NCI-H1092 (cell line): ENCODE measurements around the gene PCYT2.
"Not testable (repeated sequence)": the region's sequence is repeated elsewhere in the genome, so short reads cannot be mapped to it uniquely, and the experiment has no call there.

ENCODE experiments used
- DNase-seq: peaks from one replicate; lab custom pipeline; 2025; lab: John Stamatoyannopoulos, UW

The PCYT2 gene

GRCh38 chr17:81911277-81911961 is at the start of gene PCYT2:
TSS of gene PCYT2 (minus strand) at chr17:81911399. CDS start at chr17:81911355, 44 bp downstream.
- DNase-seq: peak; percentile 86

GRCh38 chr17:81960130-81960958 is 49.1 kb upstream of the PCYT2 start:
- no peak for DNase-seq

GRCh38 chr17:81959362-81960129 is 48.3 kb upstream of the PCYT2 start:
- no peak for DNase-seq

- DNase-seq: no peak
Measured at GRCh38 chr17:81958633-81959342, 47.6 kb upstream of the PCYT2 start.

DNA sequence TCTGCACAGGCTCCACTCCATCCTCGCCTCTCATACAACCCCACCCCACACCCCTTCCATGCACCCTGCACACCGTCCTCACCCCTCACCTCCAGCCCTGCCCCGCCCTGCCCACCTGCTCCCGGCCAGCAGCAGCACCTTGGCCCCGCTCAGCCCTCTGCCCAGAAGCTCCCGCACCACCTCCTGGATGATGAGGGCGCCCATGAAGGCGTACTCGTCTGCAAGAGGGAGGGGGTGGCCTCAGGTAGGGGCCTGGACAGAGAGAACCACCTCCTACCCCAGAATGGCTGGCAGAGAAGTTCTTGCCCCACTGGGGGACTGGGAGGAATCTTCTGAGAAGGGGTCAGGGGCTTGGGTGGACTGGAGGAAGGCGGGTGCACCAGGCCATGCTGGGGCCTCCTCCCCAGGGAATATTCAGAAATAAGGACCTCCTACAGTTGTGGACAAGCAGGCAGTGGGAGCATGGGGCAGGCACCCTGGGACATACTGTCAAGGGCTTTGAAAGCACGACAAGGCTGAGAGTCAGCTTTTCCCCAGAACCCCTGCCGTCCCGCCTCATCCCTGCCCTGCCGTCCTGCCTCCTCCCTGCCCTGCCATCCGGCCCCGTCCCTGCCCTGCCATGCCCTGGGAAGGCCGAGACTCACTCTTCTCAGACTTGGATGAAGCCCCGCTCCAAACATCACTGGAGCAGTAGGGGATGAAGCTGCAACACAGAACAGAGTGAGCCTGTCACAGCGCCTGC is 46.7 kb upstream of the PCYT2 start:
- no peak for DNase-seq

- DNase-seq: no peak
Measured at GRCh38 chr17:81956607-81957589, 45.7 kb upstream of the PCYT2 start.

DNA sequence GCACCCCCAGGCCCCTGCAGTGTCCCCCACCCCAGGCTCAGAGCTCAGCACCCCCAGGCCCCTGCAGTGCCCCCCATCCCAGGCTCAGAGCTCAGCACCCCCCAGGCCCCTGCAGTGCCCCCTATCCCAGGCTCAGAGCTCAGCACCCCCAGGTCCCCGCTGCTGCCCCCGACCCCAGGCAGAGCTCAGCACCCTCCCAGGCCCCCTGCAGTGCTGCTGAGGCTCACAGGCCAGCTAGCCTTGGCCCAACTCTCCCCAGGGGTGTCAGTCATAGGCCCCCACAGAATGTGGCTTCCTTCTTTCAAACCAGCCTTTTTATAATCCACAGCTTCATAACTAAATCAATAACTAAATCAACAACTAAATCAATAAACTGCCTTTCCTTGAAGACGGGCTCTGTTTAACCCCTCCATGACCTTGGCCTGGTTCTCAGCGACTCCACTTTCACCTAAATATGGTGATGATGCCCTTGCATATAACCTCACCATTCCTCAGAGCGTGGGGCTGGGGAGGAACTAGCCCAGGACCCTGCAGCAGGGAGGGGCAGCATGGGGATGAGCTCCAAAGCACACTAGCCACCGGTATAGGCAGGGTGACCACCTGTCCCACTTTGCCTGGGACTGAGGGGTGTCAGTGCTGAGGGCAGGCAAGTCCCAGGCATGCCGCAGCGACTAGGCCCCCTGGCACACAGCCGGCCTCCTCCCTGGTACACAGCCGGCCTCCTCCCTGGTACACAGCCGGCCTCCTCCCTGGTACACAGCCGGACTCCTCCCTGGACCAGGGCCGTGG is 44.8 kb upstream of the PCYT2 start:
- DNase-seq: no peak

DNA sequence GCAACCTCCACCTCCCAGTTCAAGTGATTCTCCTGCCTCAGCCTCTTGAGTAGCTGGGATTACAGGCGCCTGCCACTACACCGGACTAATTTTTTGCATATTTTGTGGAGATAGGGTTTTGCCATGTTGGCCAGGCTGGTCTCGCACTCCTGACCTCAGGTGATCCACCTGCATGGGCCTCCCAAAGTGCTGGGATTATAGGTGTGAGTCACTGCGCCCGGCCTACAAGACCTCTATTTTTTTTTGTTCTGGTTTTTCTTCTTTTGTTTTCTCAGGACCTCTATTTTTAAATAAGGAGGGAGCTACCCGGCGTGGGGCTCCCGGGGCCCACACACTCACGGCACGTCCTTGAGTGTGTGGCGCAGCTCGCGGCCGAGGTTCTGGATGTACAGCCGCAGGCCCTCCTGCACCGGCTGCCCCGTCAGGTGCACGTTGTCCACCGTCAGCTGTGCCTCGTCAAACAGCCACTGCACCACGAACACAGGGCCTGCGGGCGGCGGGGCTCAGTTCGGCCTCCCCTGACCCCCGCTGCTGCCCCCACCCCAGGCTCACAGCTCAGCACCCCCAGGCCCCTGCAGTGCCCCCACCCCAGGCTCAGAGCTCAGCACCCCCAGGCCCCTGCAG is 44.0 kb upstream of the PCYT2 start:
- DNase-seq: no peak

GRCh38 chr17:81954131-81955057 is 43.2 kb upstream of the PCYT2 start:
- DNase-seq: no peak

GRCh38 chr17:81953443-81953842 is 42.2 kb upstream of the PCYT2 start:
- not testable (repeated sequence) for DNase-seq

- DNase-seq: no peak
Measured at GRCh38 chr17:81952792-81953228, 41.6 kb upstream of the PCYT2 start.

DNA sequence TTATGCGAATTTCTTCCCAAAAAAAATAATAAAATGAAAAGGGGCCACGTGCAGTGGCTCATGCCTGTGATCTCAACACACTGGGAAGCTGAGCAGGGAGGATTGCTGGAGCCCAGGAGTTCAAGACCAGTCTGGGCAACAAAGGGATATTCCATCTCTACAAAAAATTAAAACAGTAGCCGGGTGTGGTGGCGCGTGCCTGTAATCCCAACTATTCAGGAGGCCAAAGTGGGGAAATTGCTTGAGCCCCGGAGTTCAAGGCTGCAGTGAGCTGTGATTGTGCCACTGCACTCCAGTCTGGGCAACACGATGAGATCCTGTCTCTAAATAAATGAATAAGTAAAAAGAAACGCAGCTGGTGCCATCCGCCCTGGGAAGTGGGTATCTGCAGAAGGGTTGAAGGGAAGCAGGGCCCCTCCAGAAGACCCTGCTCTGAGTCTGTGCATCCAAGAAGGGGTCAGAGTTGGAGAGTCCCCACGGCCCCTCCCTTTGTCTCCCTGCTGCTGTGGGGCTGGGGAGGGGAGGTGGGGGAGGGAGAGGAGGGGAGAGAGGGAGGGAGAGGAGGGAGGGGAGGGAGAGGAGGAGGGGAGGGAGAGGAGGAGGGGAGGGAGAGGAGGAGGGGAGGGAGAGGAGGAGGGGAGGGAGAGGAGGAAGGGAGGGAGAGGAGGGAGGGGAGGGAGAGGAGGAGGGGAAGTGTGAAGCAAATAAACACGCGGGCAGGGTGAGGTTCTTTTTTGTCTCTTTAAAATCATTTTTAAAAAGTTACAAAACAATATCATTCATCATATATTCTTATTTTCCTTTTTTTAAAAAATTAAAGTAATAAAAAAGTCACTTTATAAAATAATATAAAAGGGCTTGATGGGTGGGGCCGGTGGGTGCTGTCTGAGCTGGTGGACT is 40.8 kb upstream of the PCYT2 start:
- DNase-seq: no peak

GRCh38 chr17:81950501-81950900 is 39.3 kb upstream of the PCYT2 start:
- no peak for DNase-seq

- DNase-seq: no peak
Measured at GRCh38 chr17:81948635-81949378, 37.6 kb upstream of the PCYT2 start.

DNA sequence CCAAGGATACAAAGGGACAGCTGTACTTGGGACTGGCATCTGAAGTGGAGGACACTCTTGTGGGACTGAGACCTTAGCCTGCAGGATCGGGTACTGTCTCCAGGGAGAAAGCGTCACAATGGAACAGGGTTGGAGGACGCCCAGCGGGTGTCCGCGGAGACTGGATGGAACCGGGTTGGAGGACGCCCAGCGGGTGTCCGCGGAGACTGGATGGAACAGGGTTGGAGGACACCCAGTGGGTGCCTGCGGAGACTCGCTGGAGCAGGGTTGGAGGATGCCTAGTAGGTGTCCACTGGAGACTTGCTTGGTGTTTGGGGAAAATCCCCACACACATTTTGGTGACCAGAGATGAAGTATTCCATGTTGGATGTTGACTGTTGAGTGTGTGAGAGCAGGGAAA is 36.0 kb upstream of the PCYT2 start, which contains the start of gene MYADML2:
Gene MYADML2, minus strand, starts transcription at position 45 of the 400 bp plus-strand sequence. CDS start 5,492 bp downstream, outside the sequence.
- DNase-seq: no peak

DNA sequence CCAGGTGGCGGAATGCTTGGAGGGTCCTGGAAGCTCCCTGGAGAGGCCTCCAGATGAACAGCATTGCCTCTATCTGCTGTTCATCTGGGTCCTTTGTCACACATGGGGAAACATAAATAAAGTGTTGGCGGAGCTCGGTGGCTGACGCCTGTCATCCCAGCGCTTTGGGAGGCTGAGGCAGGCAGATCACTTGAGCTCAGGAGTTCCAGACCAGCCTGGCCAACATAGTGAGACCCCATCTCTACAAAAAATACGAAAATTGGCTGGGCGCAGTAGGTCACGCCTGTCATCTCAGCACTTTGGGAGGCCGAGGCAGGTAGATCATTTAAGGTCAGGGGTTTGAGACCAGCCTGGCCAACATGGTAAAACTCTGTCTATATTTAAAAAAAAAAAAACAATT is 33.7 kb upstream of the PCYT2 start:
- DNase-seq: no peak
